Calu3 (cell line): ENCODE data around the gene GRM7. TPM values are rescaled to one million over a fixed set of nuclear protein-coding genes. Genes with fewer than 3 reads are reported as not detected.

Experiments
- Bru-seq: library from RNA; stranded (reverse); fragments of 400-500 nt; gene quantifications from one replicate; lab custom pipeline; 2021; lab: Mats Ljungman, UMichigan
- BruChase-seq, 2 experiments: library from RNA; stranded (reverse); fragments of 400-500 nt; gene quantifications; one replicate each; lab custom pipeline; 2021; lab: Mats Ljungman, UMichigan
- BruUV-seq: library from RNA; stranded (reverse); fragments of 400-500 nt; replicated peaks from 2 replicates; lab custom pipeline; 2021; lab: Mats Ljungman, UMichigan
- CTCF ChIA-PET: fragments of 300-600 bp; sonication (Branson Sonifier 250); formaldehyde crosslinking; loops from one replicate; lab custom pipeline; 2022; ENCODE audit warnings: antibody characterized with exemption; lab: Charles Lee
- DNase-seq: peaks from one replicate; pipeline ENCODE4 v3.0.0; 2022
- H3K27ac Mint-ChIP-seq: one replicate; pipeline ENCODE4 v1.8.0; 2022; ENCODE audit warnings: mixed read lengths; ENCODE audit not compliant: unreplicated experiment
- H3K27me3 Mint-ChIP-seq: one replicate; pipeline ENCODE4 v1.8.0; 2022; ENCODE audit warnings: mixed read lengths; ENCODE audit not compliant: unreplicated experiment
- H3K36me3 Mint-ChIP-seq: one replicate; pipeline ENCODE4 v1.8.0; 2022; ENCODE audit warnings: mild to moderate bottlenecking, moderate library complexity, mixed read lengths; ENCODE audit not compliant: insufficient read depth, unreplicated experiment
- H3K4me1 Mint-ChIP-seq: one replicate; pipeline ENCODE4 v1.8.0; 2022; ENCODE audit warnings: mild to moderate bottlenecking, low read depth, mixed read lengths; ENCODE audit not compliant: unreplicated experiment
- H3K4me3 Mint-ChIP-seq: one replicate; pipeline ENCODE4 v1.8.0; 2022; ENCODE audit warnings: mild to moderate bottlenecking, low read depth, moderate library complexity, mixed read lengths; ENCODE audit not compliant: unreplicated experiment
- H3K9me3 Mint-ChIP-seq: one replicate; pipeline ENCODE4 v1.8.0; 2022; ENCODE audit warnings: low read depth, mixed read lengths; ENCODE audit not compliant: unreplicated experiment
- intact Hi-C: fragments of 100-400 bp; cut with micrococcal nuclease; formaldehyde crosslinking; loops from one replicate; pipeline ENCODE4 v1.10.0; 2022; ENCODE audit not compliant: unreplicated experiment
- long read RNA-seq: library from polyadenylated mRNA; stranded (forward); transcript quantifications from one replicate; pipeline ENCODE4 v2.0.0, GENCODE V29; 2022
- total RNA-seq: library from RNA; stranded (reverse); gene quantifications from 2 replicates; pipeline ENCODE4 v1.2.3, GENCODE V29; 2022
- TF ChIP-seq, protein P1 (sequence below): fragments of 200-600 bp; IDR thresholded peaks from one replicate; pipeline ENCODE4 v1.8.0; 2022; ENCODE audit warnings: antibody characterized with exemption; ENCODE audit not compliant: unreplicated experiment

The GRM7 gene
- total RNA-seq (not detected in 2 replicates), Bru-seq, nascent RNA (percentile 1 among the genes with signal in this experiment), BruChase-seq, experiment 1, labeled RNA remaining after a 6-hour chase (percentile 0 among the genes with signal in this experiment), BruChase-seq, experiment 2, labeled RNA remaining after a 2-hour chase (percentile 0 among the genes with signal in this experiment)
- long read RNA-seq, result 0 reads

DNA sequence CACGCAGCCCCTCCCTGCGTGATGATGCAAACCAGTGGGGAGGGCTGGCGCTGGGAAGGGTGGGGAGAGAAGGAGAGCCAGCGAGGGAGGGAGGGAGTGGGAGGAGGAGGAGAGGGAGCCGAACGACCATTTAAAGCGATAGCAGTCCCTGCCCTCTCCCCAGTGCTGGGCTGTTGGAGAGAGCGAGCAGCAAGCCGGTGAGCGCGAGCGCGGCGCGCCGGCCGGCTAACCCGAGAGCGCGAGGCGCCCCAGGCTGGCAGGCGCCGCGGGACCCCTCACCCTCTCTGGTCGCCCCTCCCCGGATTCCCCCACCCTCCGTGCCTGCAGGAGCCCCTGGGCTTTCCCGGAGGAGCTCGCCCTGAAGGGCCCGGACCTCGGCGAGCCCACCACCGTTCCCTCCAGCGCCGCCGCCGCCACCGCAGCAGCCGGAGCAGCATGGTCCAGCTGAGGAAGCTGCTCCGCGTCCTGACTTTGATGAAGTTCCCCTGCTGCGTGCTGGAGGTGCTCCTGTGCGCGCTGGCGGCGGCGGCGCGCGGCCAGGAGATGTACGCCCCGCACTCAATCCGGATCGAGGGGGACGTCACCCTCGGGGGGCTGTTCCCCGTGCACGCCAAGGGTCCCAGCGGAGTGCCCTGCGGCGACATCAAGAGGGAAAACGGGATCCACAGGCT lies at the start of gene GRM7:
GRM7 (plus strand) TSS at position 162 of the 671 bp plus-strand sequence.
- Mint-ChIP-seq H3K9me3 (peaks cover 13% of the 10 kb centered on the region), H3K4me3 (no peak within 1 kb of the TSS), H3K4me1 (no peaks in the 10 kb centered on the region), H3K36me3 (no peaks in the 10 kb centered on the region), H3K27me3 (no peaks in the 10 kb centered on the region), H3K27ac (no peak within 1 kb of the TSS)
- BruUV-seq, result no TSS peak
- DNase-seq, result no peak
- CTCF ChIA-PET, result no interaction called here
- TF ChIP-seq, protein P1, sequence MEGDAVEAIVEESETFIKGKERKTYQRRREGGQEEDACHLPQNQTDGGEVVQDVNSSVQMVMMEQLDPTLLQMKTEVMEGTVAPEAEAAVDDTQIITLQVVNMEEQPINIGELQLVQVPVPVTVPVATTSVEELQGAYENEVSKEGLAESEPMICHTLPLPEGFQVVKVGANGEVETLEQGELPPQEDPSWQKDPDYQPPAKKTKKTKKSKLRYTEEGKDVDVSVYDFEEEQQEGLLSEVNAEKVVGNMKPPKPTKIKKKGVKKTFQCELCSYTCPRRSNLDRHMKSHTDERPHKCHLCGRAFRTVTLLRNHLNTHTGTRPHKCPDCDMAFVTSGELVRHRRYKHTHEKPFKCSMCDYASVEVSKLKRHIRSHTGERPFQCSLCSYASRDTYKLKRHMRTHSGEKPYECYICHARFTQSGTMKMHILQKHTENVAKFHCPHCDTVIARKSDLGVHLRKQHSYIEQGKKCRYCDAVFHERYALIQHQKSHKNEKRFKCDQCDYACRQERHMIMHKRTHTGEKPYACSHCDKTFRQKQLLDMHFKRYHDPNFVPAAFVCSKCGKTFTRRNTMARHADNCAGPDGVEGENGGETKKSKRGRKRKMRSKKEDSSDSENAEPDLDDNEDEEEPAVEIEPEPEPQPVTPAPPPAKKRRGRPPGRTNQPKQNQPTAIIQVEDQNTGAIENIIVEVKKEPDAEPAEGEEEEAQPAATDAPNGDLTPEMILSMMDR, result no peak
- intact Hi-C loops, result no loop called here

DNA sequence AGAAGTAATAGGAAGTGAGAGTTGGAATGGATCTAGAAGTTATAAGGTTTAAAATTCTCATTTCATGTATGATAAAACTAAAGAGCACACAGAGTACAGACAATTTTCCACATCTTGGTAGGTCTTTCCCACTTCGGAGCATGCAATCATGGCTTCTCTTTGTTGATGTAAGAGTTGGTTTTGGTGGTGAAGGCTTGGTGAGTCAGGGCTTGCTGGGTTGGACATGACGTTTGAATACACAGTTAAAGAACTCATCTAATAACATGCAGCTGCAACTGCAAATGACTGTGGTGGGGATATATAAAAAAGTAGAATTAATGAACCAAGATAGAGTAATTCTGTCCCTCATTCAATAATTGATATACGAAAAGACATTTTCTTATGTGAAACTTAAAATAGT lies 39.5 kb upstream of the GRM7 start:
- TF ChIP-seq, protein P1, result no peak
- peaks cover 3% of the 10 kb centered on the region for H3K9me3 Mint-ChIP-seq
- CTCF ChIA-PET, result no interaction called here

DNA sequence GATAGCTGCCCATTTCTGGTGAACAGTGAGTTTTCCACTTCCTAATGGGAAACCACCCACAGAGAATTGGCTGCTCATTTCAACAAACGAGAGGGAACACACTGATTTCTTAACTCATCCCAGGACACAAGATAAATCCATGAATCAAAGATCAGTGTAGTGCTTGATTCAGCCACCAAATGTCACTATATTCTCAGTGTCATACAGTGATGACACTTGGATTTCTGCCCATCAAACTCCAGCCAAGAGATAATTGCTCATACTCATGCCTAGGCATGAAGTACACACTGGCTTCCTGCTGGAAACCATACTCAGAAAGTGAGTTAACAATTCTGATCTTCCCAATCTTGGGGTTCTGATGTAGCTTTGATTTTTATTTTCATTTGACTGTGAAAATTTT lies 35.4 kb upstream of the GRM7 start:
- intact Hi-C loops, result no loop called here
- TF ChIP-seq, protein P1, result no peak
- BruUV-seq, result no TSS peak
- CTCF ChIA-PET, result no interaction called here
- DNase-seq, result no peak
- Mint-ChIP-seq H3K9me3 (peaks cover 4% of the 10 kb centered on the region), H3K4me1 (no peaks in the 10 kb centered on the region), H3K27ac (no peak overlapping the region), H3K4me3 (no peak overlapping the region), H3K36me3 (no peaks in the 10 kb centered on the region), H3K27me3 (no peaks in the 10 kb centered on the region)

More for the DNA sequence above, 39.5 kb upstream of the GRM7 start:
- Mint-ChIP-seq H3K36me3 (no peaks in the 10 kb centered on the region), H3K27ac (no peak overlapping the region), H3K27me3 (no peaks in the 10 kb centered on the region), H3K4me1 (no peaks in the 10 kb centered on the region), H3K4me3 (no peak overlapping the region)
- intact Hi-C loops, result no loop called here
- BruUV-seq, result no TSS peak
- DNase-seq, result no peak

DNA sequence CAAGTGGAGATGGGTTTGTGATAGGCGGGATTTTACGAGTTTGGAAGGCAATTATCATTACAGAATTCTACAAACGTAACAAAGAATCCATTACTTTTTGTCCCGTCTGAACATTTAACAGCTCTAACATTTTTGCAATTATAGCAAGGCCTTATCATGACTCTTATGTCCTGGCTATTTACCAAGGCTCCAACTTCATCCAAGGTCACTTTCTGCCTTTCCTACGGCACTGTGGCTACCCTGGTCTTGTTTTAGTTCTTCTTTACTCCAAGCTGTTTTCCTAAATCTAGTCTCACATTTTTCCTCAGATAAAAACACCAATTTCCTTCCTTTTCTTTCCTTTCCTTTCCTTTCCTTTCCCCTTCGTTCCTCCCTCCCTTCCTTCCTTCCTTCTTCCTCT lies 33.5 kb upstream of the GRM7 start:
- H3K9me3 Mint-ChIP-seq, result peaks cover 6% of the 10 kb centered on the region
- no peak overlapping the region for H3K27ac Mint-ChIP-seq
- no peak overlapping the region for H3K4me3 Mint-ChIP-seq
- no TSS peak for BruUV-seq
- H3K4me1 Mint-ChIP-seq, result no peaks in the 10 kb centered on the region
- TF ChIP-seq, protein P1, result no peak
- intact Hi-C loops, result no loop called here
- CTCF ChIA-PET, result no interaction called here
- H3K36me3 Mint-ChIP-seq, result no peaks in the 10 kb centered on the region
- no peak for DNase-seq
- no peaks in the 10 kb centered on the region for H3K27me3 Mint-ChIP-seq
